Endothelial cell of umbilical vein (primary cell): ENCODE data around the gene PGM2L1. TPM values are rescaled to one million over a fixed set of nuclear protein-coding genes. Genes with fewer than 3 reads are reported as not detected.
A peak's percentile ranks its signal among the peaks of the same experiment; 100 is the strongest.

ENCODE experiments used
- BruUV-seq: library from RNA; stranded (reverse); fragments of 400-500 nt; replicated peaks from 2 replicates; lab custom pipeline; 2021; lab: Mats Ljungman, UMichigan
- CTCF ChIA-PET: fragments of 300-600, 350-600 bp; sonication (Branson Sonifier 250); formaldehyde crosslinking; loops from one replicate; lab custom pipeline; 2021; ENCODE audit warnings: antibody characterized with exemption, inconsistent platforms; lab: Charles Lee
- POLR2A ChIA-PET: fragments of 300-600, 350-600 bp; sonication (Branson Sonifier 250); formaldehyde crosslinking; loops from one replicate; lab custom pipeline; 2021; ENCODE audit warnings: antibody characterized with exemption, inconsistent platforms; lab: Charles Lee
- DNase-seq: peaks from one replicate; pipeline ENCODE4 v3.0.0-alpha.2; 2011; ENCODE audit warnings: low read depth, low spot score
- FAIRE-seq: peaks from 2 replicates; lab custom pipeline; 2011; peaks lifted over from hg19 to GRCh38; lab: Jason Lieb, UNC
- H2AFZ ChIP-seq: 2 replicates; pipeline ENCODE4 v1.6.0; 2012; ENCODE audit warnings: low read depth, low read length, control low read depth, inconsistent platforms
- H3K27ac ChIP-seq: 2 replicates; pipeline ENCODE4 v1.5.1; 2011; ENCODE audit warnings: low read depth, mild to moderate bottlenecking, control low read depth, low read length, moderate library complexity; ENCODE audit not compliant: insufficient read depth
- H3K27me3 ChIP-seq, 2 experiments: 2 replicates each; pipeline versions ENCODE4 v1.6.0 to v1.6.1; 2011; ENCODE audit warnings: low read length in 2 of 2, mixed read lengths in 1 of 2; ENCODE audit not compliant: control insufficient read depth in 2 of 2, insufficient read depth in 2 of 2
- H3K36me3 ChIP-seq, 2 experiments: 2 replicates in 1 of 2; 3 replicates in 1 of 2; pipeline ENCODE4 v1.5.1; 2011; ENCODE audit warnings: low read length in 2 of 2, mild to moderate bottlenecking in 1 of 2, moderate library complexity in 1 of 2; ENCODE audit not compliant: control insufficient read depth in 2 of 2, insufficient read depth in 2 of 2; ENCODE audit errors: extremely low read depth in 1 of 2
- H3K4me1 ChIP-seq: 3 replicates; pipeline ENCODE4 v1.5.1; 2011; ENCODE audit warnings: mild to moderate bottlenecking, low read length; ENCODE audit not compliant: control insufficient read depth, insufficient read depth; ENCODE audit errors: extremely low read depth
- H3K4me2 ChIP-seq: 2 replicates; pipeline ENCODE4 v1.6.1; 2011; ENCODE audit warnings: low read length, control low read depth, mixed read lengths; ENCODE audit not compliant: insufficient read depth
- H3K4me3 ChIP-seq, 3 experiments: fragments of 200-600 bp in 1 of 3; sonication (generic), shearing (Covaris generic) in 1 of 3; replicated peaks in 1 of 3; 2 replicates each; pipeline ENCODE4 v1.5.1; 2011 to 2016; ENCODE audit warnings: control low read depth in 3 of 3, low read length in 3 of 3, mild to moderate bottlenecking in 2 of 3, inconsistent platforms in 1 of 3, low read depth in 1 of 3, moderate library complexity in 1 of 3; ENCODE audit not compliant: insufficient read depth in 1 of 3
- H3K79me2 ChIP-seq: 2 replicates; pipeline ENCODE4 v1.6.0; 2012; ENCODE audit warnings: low read length, inconsistent platforms; ENCODE audit not compliant: control insufficient read depth, insufficient read depth
- H3K9ac ChIP-seq: replicated peaks from 2 replicates; pipeline ENCODE3; 2011; ENCODE audit warnings: low read length, control low read depth; ENCODE audit not compliant: insufficient read depth; ENCODE audit errors: extremely low read depth
- H3K9me1 ChIP-seq: replicated peaks from 3 replicates; pipeline ENCODE4 v1.6.0; 2011; ENCODE audit warnings: mild to moderate bottlenecking, low read length; ENCODE audit not compliant: control insufficient read depth, insufficient read depth; ENCODE audit errors: extremely low read depth
- H3K9me3 ChIP-seq: replicated peaks from 2 replicates; pipeline ENCODE4 v1.5.1; 2012; ENCODE audit warnings: low read length, inconsistent platforms; ENCODE audit not compliant: control insufficient read depth, insufficient read depth
- H4K20me1 ChIP-seq: replicated peaks from 2 replicates; pipeline ENCODE3; 2011; ENCODE audit warnings: mild to moderate bottlenecking, low read length; ENCODE audit not compliant: control insufficient read depth, insufficient read depth; ENCODE audit errors: extremely low read depth
- EZH2 ChIP-seq: IDR thresholded peaks from 2 replicates; pipeline ENCODE4 v1.6.1; 2012; ENCODE audit warnings: borderline replicate concordance, low read depth, mild to moderate bottlenecking, moderate library complexity, low read length, inconsistent platforms; ENCODE audit not compliant: severe bottlenecking
- FOS ChIP-seq: IDR thresholded peaks from 2 replicates; pipeline ENCODE4 v1.6.1; 2011; ENCODE audit warnings: mild to moderate bottlenecking, low read length, moderate library complexity, borderline replicate concordance; ENCODE audit not compliant: insufficient read depth
- GATA2 ChIP-seq: IDR thresholded peaks from 2 replicates; pipeline ENCODE4 v1.7.0; 2011; ENCODE audit warnings: low read depth, mild to moderate bottlenecking, moderate library complexity, mixed read lengths, low read length; ENCODE audit not compliant: insufficient read length, insufficient read depth
- JUN ChIP-seq: IDR thresholded peaks from 2 replicates; pipeline ENCODE4 v1.6.1; 2011; ENCODE audit warnings: borderline replicate concordance, low read depth; ENCODE audit not compliant: insufficient read length, insufficient read depth
- POLR2A ChIP-seq: IDR thresholded peaks from 2 replicates; pipeline ENCODE4 v1.6.1; 2012; ENCODE audit warnings: low read depth, mild to moderate bottlenecking, control low read depth, low read length
- POLR2AphosphoS5 ChIP-seq: IDR thresholded peaks from 2 replicates; pipeline ENCODE4 v1.6.1; 2012; ENCODE audit warnings: low read depth, mild to moderate bottlenecking, control low read depth, low read length, moderate library complexity; ENCODE audit not compliant: insufficient read depth
- dilution Hi-C: fragments of 300-500 bp; cut with MboI; formaldehyde crosslinking; loops from one replicate; pipeline ENCODE4 v1.15.0; 2019; ENCODE audit warnings: low sequenced_read_pairs; ENCODE audit not compliant: extremely low pct_ligation_motif_present
- intact Hi-C: fragments of 100-400 bp; cut with micrococcal nuclease; formaldehyde crosslinking; loops from one replicate; pipeline ENCODE4 v1.10.0; 2022
- polyA plus RNA-seq, 4 experiments: library from polyadenylated mRNA; depleted of rRNA in 3 of 4; stranded (reverse) in 3 of 4; unstranded in 1 of 4; fragments of >200 nt; gene quantifications; 2 replicates each; pipeline versions ENCODE4 v1.2.1 to v1.2.3, GENCODE V29; 2011 to 2012; ENCODE audit warnings: missing spikeins in 1 of 4
- total RNA-seq: library from RNA; stranded (reverse); gene quantifications from 2 replicates; pipeline ENCODE4 v1.2.3, GENCODE V29; 2021

The PGM2L1 gene
- total and polyA plus RNA-seq, 2 donors (not counting 3 experiments of a cell fraction or from before 2014, with no cell fraction given), result 7.9 to 31.4 TPM

- CTCF ChIA-PET, result interaction anchor here (1.6 to 2.0 kb wide), 2 partner anchors 101 to 161 kb away, joined by 3 to 5 read pairs; no protein-coding TSS in a partner anchor
- H3K9me1 ChIP-seq, result no peaks in the 10 kb centered on the region
- intact Hi-C loops, result loop anchor here (2.0 kb wide), 1 partner anchor 30 kb away; no protein-coding TSS in a partner anchor
Measured at GRCh38 chr11:74288911-74289310, 109.3 kb downstream of the PGM2L1 start.

GRCh38 chr11:74288161-74288560 is 110.1 kb downstream of the PGM2L1 start:
- Histone ChIP-seq H3K27me3 (no peaks in the 10 kb centered on the region), H3K9me3 (no peaks in the 10 kb centered on the region), H3K4me2 (peak overlapping the region; percentile 36), H3K27ac (peak overlapping the region; percentile 75), H3K4me1 (peaks cover 15% of the 10 kb centered on the region), H3K9ac (peak overlapping the region; percentile 69), H3K36me3 (peaks cover 0 to 9% of the 10 kb centered on the region in 2 experiments), H3K79me2 (no peaks in the 10 kb centered on the region), H2AFZ (no peak overlapping the region), H3K9me1 (no peaks in the 10 kb centered on the region), H4K20me1 (no peaks in the 10 kb centered on the region), H3K4me3 (no peak overlapping the region)
- BruUV-seq, result no TSS peak
- dilution Hi-C loops (no loop called here), intact Hi-C loops (loop anchor here (2.0 kb wide), 1 partner anchor 31 kb away; no protein-coding TSS in a partner anchor)
- peak; percentile 88 for FAIRE-seq
- POLR2A ChIA-PET, result no interaction called here
- CTCF ChIA-PET, result interaction anchor here (1.2 to 2.0 kb wide), 4 partner anchors 33 to 161 kb away, joined by 3 to 7 read pairs (median 5); no protein-coding TSS in a partner anchor
- TF ChIP-seq GATA2, result peak; percentile 86
- no peak for TF ChIP-seq POLR2A
- peak; percentile 68 for TF ChIP-seq JUN
- peak; percentile 97 for TF ChIP-seq FOS
- peak; percentile 63 for TF ChIP-seq POLR2AphosphoS5
- no peak for TF ChIP-seq EZH2
- DNase-seq, result peak; percentile 90

More at GRCh38 chr11:74288911-74289310, 109.3 kb downstream of the PGM2L1 start:
- no peak overlapping the region for H2AFZ ChIP-seq
- no peak overlapping the region for H3K4me2 ChIP-seq
- no TSS peak for BruUV-seq
- H3K9ac ChIP-seq, result peak overlapping the region; percentile 36
- H3K4me3 ChIP-seq, result no peak overlapping the region
- H3K9me3 ChIP-seq, result no peaks in the 10 kb centered on the region
- FAIRE-seq (no peak), DNase-seq (peak; percentile 61)
- H3K27me3 ChIP-seq, result no peaks in the 10 kb centered on the region
- H3K27ac ChIP-seq, result peak overlapping the region; percentile 75
- peaks cover 15% of the 10 kb centered on the region for H3K4me1 ChIP-seq
- POLR2A ChIA-PET, result no interaction called here
- TF ChIP-seq POLR2AphosphoS5, result no peak
- dilution Hi-C loops, result no loop called here
- H4K20me1 ChIP-seq, result no peaks in the 10 kb centered on the region
- no peaks in the 10 kb centered on the region for H3K79me2 ChIP-seq
- H3K36me3 ChIP-seq, result peaks cover 0 to 9% of the 10 kb centered on the region in 2 experiments
